Astrocyte (in vitro differentiated cells and primary cell): ENCODE data around the gene DCUN1D3.

Source experiments
- CTCF ChIP-seq: IDR thresholded peaks from 2 replicates; pipeline ENCODE4 v1.5.1; 2011; ENCODE audit warnings: low read depth, mild to moderate bottlenecking, inconsistent platforms, low read length, moderate library complexity; ENCODE audit not compliant: insufficient read depth
- EZH2 ChIP-seq: IDR thresholded peaks from 2 replicates; pipeline ENCODE4 v1.6.1; 2012; ENCODE audit warnings: mild to moderate bottlenecking, low read length, inconsistent platforms; ENCODE audit not compliant: insufficient read depth

- TF ChIP-seq CTCF (no peak), EZH2 (no peak)
Observed at GRCh38 chr16:20883554-20884239, 16.5 kb downstream of the DCUN1D3 start.
